NCI-H82 (cell line): Measurements from ENCODE around the gene KBTBD12.

Source experiments
- DNase-seq: peaks from one replicate; lab custom pipeline; 2025; lab: John Stamatoyannopoulos, UW

Gene KBTBD12

DNA sequence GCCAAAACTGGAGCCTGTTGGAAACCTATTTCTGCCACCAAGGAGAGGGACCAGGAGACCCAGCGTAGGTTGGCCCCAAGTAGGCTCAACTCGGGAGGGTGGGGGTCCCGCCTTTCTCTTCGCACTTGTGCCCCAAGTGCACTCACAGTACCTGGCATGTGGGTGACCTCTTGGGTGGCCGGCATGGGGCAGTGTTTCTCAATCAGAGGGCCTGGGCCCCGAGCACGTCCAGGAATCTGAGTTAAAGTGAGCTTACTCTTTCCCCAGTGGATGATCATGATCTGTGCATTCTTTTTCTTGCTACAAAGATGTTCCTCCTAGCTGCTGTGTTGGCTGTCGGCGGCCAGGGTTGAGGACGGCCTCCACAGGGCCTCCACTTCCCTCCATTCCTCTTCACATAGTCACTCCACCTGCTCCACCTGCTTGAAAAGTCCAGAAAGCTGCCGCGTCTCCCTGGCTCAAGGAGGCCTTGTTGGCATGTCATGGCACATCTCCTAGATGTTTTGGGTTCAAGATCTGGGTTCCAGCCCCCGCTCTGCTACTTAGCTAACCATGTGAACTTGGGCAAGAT, 70.7 kb downstream of the KBTBD12 start:
- DNase-seq = no peak

GRCh38 chr3:127986803-127987202, 71.8 kb downstream of the KBTBD12 start:
- no peak for DNase-seq

- no peak for DNase-seq
Measured at GRCh38 chr3:127987309-127987995, 72.4 kb downstream of the KBTBD12 start.

- no peak for DNase-seq
Measured at GRCh38 chr3:127988770-127989557, 73.9 kb downstream of the KBTBD12 start.

DNA sequence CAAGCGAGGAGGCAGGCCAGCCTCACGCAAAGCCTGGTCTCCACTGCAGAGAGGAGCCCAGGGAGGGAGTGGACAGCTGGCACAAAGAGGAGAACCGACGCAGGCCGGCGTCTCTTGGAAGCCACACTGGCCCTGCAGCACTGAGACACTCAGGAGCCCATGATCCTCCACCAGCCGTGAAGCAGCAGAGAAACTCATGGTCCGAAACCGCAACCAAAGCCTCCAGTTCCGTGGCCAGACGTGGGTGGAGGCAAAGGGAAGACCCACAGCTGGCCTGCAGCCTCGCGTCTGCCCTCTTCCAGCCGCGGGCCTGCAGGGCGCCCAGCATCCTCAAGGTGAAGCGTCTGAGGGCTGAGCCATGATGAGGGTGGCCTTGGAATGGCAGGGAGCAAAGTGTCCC, 75.0 kb downstream of the KBTBD12 start:
- no peak for DNase-seq

- DNase-seq = no peak
Measured at GRCh38 chr3:127990461-127990860, 75.4 kb downstream of the KBTBD12 start.

DNA sequence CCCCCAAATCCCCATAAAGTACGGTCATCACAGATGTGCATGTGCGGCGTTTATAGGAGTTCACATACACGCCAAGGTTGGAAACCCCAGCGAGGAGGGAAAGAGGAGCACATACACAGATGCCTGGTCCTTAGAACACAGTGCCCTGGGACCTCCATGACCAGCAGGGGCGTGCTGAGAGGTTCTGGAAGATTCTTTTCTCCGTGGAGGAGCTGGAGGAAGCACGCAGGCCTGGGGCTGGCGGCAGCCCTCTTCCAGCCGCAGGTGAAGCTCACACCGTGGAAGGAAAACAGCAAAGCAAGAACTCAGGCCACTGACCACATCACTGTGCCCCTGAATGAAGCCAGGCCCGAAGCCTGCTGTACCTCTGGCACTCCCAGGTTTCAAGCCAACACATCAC, 76.2 kb downstream of the KBTBD12 start:
- DNase-seq = no peak

DNA sequence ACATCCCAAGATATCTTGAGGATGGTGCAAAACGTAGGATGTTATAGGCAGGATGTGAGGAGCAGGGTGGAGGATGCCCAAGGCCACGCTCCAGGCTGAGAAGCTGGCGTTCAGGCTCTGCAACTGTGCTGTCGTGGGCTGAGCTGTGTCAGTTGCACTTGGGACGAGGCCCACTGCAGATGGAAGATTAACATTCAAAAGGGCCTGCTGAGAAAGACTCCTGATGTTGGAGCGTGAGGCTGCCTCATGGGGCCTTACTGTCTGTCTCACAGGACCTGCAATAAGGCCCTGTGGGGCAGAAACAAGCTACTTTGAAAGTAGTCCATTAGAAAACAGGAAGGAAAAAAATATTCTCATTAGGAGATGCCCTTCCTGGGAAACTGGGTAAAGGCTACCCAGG, 76.6 kb downstream of the KBTBD12 start:
- no peak for DNase-seq

- no peak for DNase-seq
Measured at GRCh38 chr3:127992127-127992526, 77.1 kb downstream of the KBTBD12 start.

DNA sequence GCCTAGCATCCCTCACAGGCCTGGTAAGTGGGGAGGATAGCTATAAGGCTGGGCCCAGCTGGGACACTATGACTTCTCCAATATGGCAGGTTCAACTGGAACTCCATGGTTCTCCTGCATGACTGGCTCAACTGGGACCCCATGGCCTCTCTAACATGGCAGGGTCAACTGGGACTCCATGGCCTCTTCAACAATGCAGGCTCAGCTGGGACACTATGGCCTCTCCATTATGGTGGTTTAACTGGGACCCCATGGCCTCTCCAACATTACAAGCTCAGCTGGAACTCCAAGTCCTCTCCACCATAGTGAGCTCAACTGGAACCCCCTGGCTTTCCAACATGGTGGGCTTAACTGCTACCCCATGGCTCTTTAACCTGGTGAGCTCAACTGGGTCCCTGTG, 79.0 kb downstream of the KBTBD12 start:
- DNase-seq = no peak

DNA sequence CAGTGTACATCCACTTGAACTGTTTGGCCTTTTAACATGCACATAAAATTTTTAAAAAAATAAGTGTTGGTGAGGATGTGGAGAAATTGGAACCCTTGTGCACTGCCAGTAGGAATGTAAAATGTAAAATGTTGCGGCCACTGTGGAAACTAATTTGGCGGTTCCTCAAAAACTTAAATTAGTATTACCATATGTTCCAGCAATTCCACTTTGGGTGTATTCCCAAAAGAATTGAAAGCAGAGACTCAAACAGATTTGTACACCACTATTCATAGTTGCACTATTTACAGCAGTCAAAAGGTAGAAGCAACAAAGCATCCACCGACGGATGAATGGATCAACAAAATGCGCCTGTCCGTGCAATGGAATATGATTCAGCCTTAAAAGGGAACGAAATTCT, 82.0 kb downstream of the KBTBD12 start:
- no peak for DNase-seq

GRCh38 chr3:127997961-127998360, 82.9 kb downstream of the KBTBD12 start:
- DNase-seq = no peak

GRCh38 chr3:127998596-127998995, 83.6 kb downstream of the KBTBD12 start:
- no peak for DNase-seq

- no peak for DNase-seq
Measured at GRCh38 chr3:127999509-128000106, 84.6 kb downstream of the KBTBD12 start.

GRCh38 chr3:128001576-128001975, 86.5 kb downstream of the KBTBD12 start:
- DNase-seq = no peak

- no peak for DNase-seq
Measured at GRCh38 chr3:128004661-128005060, 89.6 kb downstream of the KBTBD12 start.

- DNase-seq = peak; percentile 25
Measured at GRCh38 chr3:128006061-128007032, 91.3 kb downstream of the KBTBD12 start.

DNA sequence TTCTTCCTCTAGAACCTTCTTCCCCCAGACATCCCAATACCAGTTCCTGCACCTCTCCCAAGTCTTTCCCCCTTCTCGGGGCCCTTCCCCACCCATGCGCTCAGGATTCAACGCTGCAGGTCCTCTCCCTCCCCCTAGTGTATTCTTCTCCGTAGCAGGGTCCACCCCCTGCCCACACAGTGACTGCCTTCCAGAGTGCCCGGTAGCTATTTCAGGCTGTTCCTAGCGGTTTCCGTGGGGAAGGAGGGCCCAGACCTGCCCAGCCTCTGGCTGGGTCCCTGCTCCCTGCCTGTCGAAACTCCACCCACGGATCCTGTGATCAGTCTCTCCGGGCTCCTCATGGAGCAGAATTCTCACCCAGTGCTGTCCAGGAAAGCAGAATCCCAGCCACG, 92.0 kb downstream of the KBTBD12 start:
- no peak for DNase-seq

GRCh38 chr3:128009952-128010846, 95.2 kb downstream of the KBTBD12 start:
- DNase-seq = no peak

GRCh38 chr3:128011140-128011539, 96.1 kb downstream of the KBTBD12 start:
- peak; percentile 90 for DNase-seq

- no peak for DNase-seq
Measured at GRCh38 chr3:128012050-128012449, 97.0 kb downstream of the KBTBD12 start.
